ENCODE data around the gene KLHL3.

DNA sequence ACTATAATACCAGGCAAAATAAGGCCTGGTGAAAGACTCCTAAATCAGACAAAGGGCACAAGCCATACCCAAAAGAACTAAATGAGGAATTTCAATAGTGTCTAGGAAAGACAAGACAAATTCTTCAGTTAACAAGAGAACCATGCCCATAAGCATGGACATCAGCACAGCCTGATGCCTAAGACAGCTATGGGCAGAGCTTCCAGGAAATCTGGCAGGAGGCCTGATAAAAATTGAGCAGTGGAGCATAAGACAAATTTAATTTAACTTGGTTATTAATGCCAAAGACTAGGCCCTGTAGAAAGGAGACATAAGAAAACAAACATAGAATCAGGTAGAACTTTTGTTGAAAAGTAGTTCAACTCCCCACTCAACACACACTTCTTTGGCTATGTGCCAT, 17.3 kb downstream of the KLHL3 start:
- TF ChIP-seq CTCF (IDR thresholded peaks at IDR 0.05; ENCODE audit: low read depth, low read length, missing input control), result no peak
- TF ChIP-seq REST (IDR thresholded peaks at IDR 0.05), result no peak
- no peak for TF ChIP-seq ZBTB33 (IDR thresholded peaks at IDR 0.05)
- no peak for TF ChIP-seq YY1 (IDR thresholded peaks at IDR 0.05)
- no peak for TF ChIP-seq JUND (IDR thresholded peaks at IDR 0.05)
- TF ChIP-seq GABPA (IDR thresholded peaks at IDR 0.05 in 1 of 2, conservative IDR thresholded peaks at IDR 0.05 in 1 of 2), result no peak
- no peak for TF ChIP-seq TAF1 (conservative IDR thresholded peaks at IDR 0.05)
- TF ChIP-seq RAD21 (IDR thresholded peaks at IDR 0.05), result no peak
- no peak for TF ChIP-seq SP1 (IDR thresholded peaks at IDR 0.05)
- TF ChIP-seq, protein P1, sequence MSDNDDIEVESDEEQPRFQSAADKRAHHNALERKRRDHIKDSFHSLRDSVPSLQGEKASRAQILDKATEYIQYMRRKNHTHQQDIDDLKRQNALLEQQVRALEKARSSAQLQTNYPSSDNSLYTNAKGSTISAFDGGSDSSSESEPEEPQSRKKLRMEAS (IDR thresholded peaks at IDR 0.05), result no peak
- no peak for TF ChIP-seq FOXA1 (IDR thresholded peaks at IDR 0.05)
- TF ChIP-seq RXRA (IDR thresholded peaks at IDR 0.05), result no peak

All from liver (tissue), 3 donors.